IMR-90 (cell line): Measurements from ENCODE around the gene APMAP.

Experiments
- CEBPB ChIP-seq: IDR thresholded peaks from 2 replicates; pipeline ENCODE4 v1.6.1; 2012; ENCODE audit warnings: low read depth, low read length, improper control_type of control experiment
- CTCF ChIP-seq: conservative IDR thresholded peaks from 2 replicates; pipeline ENCODE4 v1.5.1; 2012; ENCODE audit warnings: mild to moderate bottlenecking, low read depth, low read length, improper control_type of control experiment
- MAZ ChIP-seq: IDR thresholded peaks from 2 replicates; pipeline ENCODE4 v1.6.1; 2012; ENCODE audit warnings: low read depth, mild to moderate bottlenecking, low read length, improper control_type of control experiment, moderate library complexity, borderline replicate concordance
- POLR2A ChIP-seq: IDR thresholded peaks from 2 replicates; pipeline ENCODE4 v1.6.1; 2012; ENCODE audit warnings: mild to moderate bottlenecking, low read depth, low read length
- RAD21 ChIP-seq: IDR thresholded peaks from 2 replicates; pipeline ENCODE4 v1.6.1; 2012; ENCODE audit warnings: low read length, improper control_type of control experiment
- RCOR1 ChIP-seq: IDR thresholded peaks from 2 replicates; pipeline ENCODE4 v1.6.1; 2012; ENCODE audit warnings: mild to moderate bottlenecking, low read length, improper control_type of control experiment; ENCODE audit not compliant: insufficient replicate concordance
- RFX5 ChIP-seq: IDR thresholded peaks from 2 replicates; pipeline ENCODE4 v1.8.0; 2012; ENCODE audit warnings: low read depth, mild to moderate bottlenecking, low read length, moderate library complexity
- USF2 ChIP-seq: fragments of 150-350 bp; IDR thresholded peaks from 2 replicates; pipeline ENCODE4 v1.6.1; 2017; ENCODE audit warnings: mild to moderate bottlenecking, antibody characterized with exemption, low read length, low read depth

GRCh38 chr20:25008388-25009217 lies 16.1 kb upstream of the APMAP start:
- TF ChIP-seq CTCF = no peak
- no peak for TF ChIP-seq MAZ
- TF ChIP-seq POLR2A = no peak
- TF ChIP-seq RFX5 = no peak
- TF ChIP-seq RAD21 = no peak
- no peak for TF ChIP-seq CEBPB
- no peak for TF ChIP-seq USF2
- no peak for TF ChIP-seq RCOR1
